HG02763 (cell line): ENCODE data around the gene RYR3.

Experiments
- ATAC-seq: cut with Tn5 transposase; IDR thresholded peaks from one replicate; pipeline ENCODE4 v1.9.1; 2021; ENCODE audit warnings: mild to moderate bottlenecking, moderate library complexity; ENCODE audit not compliant: unreplicated experiment

Gene RYR3

DNA sequence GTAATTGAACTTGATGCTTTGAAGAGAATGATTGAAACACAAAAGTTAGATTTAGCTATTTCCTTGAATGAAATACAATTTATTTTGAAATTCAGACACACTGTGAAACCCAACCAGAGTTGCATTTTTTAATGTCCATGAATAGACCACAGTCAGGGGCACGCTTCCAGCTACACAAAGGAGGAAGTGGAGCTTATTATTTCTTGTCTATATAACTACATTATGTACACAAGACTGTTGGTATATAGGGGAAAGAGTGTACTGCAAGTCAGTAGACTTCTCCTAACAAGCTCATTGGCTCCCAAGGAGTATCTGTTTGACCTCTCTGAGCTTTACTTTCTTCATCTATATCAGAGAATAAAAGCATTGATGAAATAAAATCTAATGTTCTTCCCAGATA is 326.2 kb downstream of the RYR3 start:
- no peak for ATAC-seq

DNA sequence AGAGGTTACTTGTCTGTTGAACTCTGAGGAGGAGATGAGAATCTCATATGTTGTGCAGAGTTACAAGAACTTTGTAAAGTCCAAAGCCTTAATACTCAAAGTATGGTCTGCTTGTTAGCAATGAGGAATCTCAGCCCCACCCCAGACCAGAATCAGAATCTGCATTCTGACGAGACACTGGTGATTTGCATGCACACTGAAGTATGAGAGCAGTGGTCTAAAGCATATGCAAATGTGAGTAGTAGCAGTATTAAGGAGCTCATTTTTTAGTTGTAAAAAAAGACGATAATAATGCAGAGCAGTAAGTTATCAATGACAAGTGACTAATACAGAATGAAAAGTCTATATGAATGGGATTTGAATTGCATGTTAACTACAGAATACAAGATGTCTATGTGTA is 327.7 kb downstream of the RYR3 start:
- no peak for ATAC-seq

DNA sequence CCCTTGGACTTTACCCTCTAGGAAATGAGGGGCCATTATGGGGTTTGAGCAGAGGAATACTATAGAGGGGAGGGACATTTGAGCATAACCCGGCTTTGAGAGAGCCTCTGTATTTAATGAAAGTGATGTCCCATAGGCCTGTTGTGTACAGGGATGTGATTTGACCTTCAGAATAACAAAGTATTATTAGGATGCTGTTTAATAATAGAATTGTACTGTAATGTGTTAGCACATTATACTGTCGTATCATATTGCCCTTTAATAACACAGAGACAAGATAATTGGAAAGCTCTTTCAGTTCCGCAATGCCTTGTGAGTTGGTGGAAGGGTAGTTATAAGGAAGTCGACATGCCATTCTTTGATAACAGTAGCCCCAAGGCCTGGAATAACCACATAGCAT is 328.3 kb downstream of the RYR3 start:
- no peak for ATAC-seq

DNA sequence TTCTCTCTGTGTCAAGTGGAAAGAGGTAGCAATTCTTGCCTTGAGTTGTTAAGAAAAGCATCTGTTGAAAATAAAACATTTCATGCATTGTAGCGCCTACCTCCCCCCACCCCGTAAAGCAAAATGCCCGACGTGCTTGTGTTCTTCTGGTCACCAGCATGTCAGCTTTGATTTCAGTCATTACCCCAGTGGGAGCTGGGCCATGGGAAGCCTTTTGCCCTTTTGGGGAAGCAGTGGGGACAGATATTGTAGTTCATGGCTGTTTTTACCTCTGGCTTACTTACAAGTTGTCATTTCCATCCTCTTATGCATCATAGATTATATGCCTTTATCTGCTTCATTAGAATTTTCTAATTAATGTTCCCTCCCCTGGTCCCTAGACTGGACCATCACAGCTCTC is 328.7 kb downstream of the RYR3 start:
- no peak for ATAC-seq

DNA sequence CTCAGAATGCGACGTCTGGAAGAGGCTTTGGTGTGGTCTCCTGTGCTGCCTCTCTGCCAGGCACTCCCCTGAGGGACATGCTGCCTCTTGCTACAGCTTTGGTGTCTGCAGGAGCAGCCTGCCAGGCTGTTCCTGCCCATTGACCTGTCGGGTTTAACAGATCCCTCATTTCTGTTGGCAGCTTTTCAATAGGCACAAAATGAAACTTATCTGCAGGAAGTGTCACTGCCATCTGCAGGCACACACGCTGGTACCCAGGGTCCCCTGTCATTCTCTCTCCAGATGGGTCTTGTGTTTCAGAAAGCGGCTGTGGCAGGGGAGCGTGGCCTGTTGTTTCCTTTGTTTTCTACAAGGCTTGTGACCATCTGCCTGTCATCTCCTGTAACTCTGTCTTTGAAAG is 329.2 kb downstream of the RYR3 start:
- no peak for ATAC-seq

DNA sequence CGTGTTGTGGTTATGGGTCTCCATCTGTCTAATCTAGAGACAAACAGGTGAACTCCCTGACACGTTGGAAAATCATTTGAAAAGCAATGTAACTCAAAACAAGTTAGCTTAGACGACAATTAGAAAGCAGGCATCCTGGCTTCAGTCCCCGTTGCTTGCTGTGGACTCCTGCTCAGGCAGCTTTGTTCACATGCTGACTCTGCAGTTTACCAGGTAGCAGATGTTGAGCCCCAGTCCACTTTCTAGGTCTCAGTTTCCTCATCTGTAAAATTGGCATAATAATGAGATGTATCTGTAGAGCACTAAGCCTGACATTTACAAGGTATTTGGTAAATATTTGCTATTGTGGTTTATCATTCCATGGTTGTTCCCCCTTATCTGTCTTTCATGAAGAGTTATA is 330.3 kb downstream of the RYR3 start:
- no peak for ATAC-seq

DNA sequence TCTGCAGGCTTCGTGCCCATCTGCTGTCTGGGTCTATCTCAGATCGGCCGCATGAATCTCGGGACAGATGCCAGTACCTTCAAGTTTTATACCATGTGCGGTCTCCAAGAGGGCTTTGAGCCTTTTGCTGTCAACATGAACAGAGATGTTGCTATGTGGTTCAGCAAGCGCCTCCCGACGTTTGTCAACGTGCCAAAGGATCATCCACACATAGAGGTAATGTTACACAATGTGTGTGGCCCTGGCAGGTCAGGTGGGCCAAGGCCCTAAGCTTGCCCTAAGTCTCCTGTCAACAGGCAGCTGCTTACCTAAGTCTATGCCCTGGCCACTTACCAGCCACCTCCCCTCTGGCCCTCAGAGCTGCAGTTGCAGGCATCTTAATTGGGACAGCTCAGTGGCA is 333.5 kb downstream of the RYR3 start:
- ATAC-seq = no peak

DNA sequence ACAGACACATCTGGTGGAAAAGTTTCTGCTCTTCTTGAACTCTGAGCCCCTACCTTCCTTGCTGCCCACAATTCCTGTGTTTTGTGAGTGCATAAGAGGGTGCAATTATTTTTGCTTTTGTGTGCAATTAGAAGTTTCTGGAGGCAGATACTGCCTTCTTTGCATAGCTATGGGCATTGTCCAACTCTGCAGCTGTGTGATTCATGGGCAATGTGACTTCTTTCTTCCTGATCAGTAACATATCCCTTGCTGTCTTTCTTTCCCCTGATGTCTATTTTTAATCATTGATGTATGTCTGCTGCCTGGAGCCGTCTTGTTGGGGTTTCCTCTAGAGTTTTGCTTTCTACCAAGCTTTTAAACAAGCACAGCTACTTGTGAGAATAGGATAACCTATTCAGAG is 336.0 kb downstream of the RYR3 start:
- ATAC-seq = no peak

DNA sequence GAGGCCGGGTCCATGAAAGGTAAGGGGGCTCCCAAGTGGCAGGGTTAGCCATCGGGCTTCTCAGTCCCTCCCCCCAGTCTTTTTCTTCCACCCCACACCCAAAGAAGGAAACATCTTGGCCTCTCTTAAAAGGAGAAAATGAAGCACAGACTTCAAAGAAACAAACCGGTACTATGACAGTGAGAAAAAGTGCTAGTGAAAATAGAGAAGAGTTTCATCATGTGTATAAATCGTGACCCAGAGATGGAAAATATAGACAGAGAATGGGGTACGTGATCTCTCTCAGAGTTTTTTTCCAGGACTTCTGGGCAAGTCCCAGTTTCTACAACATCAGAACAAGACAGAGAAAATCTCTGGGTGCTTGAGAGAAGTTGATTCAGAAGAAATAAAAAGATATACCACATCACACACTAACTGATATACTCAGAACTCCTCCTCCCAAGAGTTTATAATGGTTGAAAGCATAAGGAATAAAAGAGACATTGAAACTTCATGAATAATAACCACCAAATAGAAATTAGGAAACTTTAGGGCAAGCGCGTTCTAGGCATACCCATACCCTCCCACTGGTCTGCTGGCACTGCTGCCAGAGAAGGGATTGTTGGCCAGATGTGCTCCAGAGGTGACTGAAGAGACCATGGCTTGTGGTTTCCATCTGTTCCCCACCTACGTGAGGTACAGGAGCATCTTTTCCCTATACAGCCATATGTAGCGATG is 338.6 kb downstream of the RYR3 start:
- ATAC-seq = no peak

DNA sequence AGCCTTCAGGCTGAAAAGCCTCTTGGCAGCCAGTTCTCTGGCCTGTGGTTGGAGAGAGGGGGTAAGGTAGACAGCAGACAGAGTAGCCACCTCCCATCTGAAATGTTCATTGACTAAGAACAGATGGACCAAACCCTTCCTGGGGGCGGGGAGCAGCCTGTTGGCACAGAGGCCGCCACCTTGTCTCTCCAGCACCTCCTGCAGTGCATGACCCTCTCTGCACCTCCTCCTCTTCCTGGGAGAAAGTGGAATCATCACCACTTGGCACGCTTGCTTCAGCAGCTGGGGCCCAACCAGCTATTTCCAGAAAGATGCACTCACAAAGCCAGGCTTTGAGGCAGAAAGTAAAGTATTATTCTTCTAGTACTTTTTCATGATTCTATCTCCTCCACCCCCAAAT is 344.1 kb downstream of the RYR3 start:
- ATAC-seq = no peak

DNA sequence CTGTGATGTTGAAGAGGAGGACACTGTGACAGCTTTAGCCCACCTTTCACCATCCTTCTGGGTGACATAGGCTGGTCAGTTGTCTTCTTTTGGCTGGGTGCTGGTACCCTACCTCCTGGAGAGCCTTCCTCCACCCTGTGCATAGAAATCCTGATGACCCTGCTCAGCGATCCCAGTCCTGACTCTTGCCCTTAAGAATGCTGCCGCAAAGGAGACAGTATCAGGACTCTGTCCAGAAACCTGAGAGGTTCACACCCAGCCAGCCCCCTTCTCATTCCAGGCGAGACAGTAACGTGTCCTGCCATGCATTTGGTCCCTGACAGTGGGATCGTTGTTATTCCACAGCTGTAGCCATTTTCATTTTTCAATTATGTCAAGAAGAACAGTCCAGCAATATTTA is 344.7 kb downstream of the RYR3 start:
- ATAC-seq = no peak

DNA sequence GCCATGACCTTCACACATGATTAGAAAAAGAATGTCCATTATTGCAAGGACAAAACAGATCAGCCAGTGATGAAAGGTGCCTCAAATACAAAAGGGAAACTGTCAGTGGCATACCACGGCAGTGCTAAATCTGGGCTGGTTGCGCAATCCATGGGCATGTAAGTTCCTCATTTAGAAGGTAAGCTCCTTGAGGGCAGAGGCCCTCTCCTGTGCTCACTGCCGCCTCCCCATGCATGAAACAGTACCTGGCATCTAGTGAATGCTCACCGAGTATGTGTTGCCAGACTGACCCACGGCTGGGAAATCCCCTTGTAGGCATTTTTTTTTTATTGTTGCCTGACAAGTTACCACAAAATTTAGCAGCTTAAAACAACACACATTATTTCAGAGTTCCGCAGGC is 345.4 kb downstream of the RYR3 start:
- ATAC-seq = no peak

DNA sequence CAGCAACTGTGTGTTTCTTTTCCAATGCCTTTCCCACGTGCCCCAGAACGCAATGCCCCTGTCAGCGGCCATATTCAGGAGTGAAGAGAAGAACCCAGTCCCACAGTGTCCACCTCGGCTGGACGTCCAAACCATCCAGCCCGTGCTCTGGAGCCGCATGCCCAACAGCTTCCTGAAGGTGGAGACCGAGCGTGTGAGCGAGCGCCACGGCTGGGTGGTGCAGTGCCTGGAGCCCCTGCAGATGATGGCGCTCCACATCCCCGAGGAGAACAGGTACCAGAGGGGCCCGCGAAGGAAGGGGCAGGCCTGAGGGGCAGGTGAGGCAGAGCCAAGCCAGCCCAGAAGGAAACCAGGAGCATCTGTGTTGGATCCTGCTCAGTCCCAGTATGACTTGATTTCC is 349.4 kb downstream of the RYR3 start:
- ATAC-seq = no peak

DNA sequence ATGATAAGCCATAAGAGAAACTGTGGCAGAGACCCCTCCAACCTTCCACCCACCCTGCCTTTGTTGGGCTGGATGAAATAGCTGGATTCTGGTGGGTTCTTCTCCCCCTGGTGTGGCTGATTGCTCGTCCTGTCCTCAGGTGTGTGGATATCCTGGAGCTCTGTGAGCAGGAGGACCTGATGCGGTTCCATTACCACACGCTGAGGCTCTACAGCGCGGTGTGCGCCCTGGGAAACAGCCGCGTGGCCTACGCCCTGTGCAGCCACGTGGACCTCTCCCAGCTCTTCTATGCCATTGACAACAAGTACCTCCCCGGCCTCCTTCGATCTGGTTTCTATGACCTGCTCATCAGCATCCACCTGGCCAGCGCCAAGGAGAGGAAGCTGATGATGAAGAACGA is 351.2 kb downstream of the RYR3 start:
- no peak for ATAC-seq

DNA sequence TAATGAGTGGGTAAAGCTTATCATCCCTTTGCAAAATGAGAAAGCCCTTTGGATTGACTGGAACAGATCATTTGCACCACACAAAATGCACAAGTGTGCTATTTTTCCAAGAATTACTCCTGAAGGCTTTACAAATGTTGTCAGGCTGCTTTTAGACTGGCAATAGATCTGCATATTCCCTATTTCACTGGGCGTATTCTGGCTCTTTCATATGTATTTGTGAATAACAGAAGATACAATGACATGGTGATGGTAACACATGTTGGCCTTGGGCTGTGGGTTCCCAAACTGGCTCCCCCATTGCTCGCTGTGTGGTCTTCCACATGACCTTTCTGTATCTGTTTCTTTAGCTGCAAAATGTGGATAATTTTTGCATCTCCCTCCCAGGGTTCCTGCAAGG is 354.2 kb downstream of the RYR3 start:
- ATAC-seq = no peak

DNA sequence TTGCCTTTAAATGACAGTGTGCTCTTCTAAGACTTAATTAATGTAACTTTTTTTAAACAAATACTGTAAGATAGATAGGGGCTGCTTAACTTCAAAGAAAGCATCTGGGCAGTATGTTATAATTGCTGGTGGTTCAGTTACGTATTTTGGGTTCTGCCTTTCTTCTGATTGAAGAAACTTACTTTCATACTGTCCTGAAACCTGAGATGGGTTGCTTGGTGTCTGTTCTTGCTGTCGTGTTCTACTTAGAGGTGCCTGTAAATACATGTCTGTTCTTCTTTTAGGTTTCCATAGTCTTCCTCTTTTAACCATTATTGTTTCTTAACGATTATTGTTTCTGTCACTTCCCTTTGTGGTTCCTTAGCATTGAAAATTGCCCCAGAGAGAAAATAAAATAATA is 359.8 kb downstream of the RYR3 start:
- ATAC-seq = no peak

DNA sequence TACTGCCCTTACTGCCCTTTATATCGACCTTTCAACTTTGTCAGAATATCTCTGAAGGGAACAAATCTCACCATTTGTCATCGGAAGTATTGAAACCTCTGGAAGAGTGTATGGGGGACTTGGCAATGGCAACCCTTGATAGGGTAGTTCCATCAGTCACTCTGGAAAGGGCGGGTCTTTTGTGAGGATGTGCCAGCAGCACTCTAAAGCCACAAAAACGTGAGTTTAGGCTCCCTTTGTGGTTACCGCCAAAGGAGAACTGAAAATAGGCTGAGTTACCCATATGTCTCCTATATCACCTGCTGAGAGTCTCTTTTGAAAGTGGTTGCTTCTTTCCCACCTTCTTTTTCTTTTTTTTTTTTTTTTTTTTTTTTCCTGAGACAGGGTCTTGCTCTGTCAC is 360.7 kb downstream of the RYR3 start:
- peak; percentile 85 for ATAC-seq

DNA sequence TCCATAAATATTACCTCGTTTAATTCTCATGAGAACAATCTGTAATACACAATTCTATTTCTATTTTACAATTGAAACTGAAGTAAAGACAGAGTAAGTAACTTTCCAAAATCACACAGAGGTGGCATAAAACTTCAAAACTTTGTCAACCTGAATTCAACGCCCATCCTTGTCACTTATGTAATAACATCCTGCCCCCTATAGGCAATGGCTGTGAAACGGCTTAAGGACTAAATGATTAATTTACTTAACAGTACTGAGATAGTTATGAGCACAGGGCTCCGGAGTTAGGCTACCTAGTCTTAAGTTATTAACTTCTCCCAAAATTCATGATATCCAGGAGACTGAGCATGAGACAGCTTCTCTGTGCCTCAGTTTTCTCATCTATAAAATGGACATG is 364.5 kb downstream of the RYR3 start:
- ATAC-seq = no peak

DNA sequence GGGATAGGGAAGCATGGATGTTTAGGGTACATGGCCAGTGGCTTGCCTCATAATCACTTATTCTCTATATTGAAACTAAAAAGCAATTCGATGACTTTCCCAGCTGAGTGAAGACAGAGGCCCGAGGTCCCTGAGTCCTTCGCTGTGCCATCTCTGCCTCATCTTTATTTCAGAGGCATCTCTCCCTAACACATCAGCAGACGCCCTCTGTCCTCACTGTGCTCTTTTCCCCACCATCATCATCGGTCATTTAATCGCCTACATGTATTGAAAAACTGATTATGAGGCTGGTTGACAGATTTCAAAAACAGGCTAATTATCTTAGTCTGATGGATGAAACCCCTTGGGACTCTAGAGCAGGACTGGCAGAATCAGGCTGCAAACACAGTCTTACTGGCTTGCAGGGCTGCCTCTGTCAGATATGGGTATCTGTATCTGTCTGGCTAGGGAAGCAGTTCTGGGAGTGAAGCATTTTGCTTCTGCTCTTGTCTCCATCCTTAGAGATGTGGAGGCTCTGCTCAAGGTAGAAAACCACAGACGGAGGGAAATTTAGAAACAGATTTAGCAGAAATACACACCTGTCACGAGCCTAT is 366.6 kb downstream of the RYR3 start:
- ATAC-seq = no peak

DNA sequence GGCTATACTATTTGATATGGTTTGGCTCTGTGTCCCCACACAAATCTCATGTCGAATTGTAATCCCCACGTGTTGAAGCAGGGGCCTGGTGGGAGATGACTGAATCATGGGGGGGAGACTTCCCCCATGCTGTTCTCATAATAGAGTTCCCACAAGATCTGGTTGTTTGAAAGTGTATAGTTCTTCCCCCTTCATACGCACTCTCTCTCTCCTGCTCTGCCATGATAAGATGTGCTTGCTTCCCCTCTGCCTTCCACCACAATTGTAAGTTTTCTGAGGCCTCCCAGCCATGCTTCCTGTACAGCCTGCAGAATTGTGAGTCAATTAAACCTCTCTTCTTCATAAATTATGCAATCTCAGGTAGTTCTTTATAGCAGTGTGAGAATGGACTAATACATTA is 367.4 kb downstream of the RYR3 start:
- ATAC-seq = no peak

DNA sequence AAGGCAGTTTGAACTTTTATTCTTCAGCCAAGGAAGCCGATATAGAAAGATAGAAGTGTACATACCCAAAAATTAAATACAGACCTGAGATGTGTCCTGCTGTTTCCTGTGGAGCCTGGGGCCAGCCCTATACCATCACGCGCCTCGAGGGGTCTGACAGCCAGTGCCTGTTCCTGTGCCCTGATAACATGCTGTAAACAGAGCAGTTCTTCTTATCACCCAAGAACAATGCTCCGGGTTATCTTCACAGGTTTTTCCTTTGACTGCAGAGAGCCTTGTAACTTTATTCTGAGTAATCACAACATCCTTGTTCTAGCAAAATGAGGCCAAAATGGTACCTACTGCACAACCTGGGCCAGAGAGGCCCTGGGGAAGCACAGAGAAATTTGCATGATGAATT is 367.8 kb downstream of the RYR3 start:
- ATAC-seq = no peak

DNA sequence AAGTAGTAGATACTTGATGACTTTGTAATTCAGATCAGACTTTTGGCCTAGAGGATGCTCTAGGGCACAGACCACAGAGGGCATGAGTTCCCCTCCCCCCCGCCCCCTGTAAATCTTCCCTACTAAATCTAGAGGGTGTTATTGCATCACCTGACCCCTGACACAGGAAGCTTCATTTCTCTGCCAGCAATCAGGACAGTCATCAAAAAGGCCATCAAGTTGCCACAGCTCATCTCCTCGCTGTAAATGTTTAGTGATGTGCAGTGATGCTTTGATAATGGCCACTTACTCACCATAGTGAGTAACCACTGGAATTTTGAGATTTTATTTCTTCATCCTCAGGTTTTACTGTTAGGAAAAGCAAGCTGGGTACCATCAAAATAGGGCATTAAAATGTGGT is 368.3 kb downstream of the RYR3 start:
- ATAC-seq = no peak

DNA sequence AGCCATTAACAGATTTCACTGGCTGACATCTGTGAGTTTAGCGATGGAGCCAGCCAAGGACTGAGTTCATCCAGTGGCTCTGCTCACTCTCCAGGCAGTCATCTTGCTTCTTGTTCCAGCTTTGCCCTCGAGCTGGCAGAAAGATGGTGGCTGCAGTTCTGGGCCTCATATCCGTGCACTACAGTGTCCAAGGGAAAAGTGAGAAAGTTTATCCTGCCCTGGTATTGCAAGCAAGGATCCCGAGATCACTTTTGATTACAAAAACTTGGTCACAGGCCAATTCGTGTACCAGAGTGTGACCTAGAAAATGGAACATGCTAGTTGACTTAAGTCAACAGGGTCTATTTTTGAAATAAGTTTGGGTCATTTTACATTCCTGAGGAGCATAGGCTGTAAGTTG is 369.6 kb downstream of the RYR3 start:
- ATAC-seq = no peak
